ENCODE results near the gene ZNF419.
"Not testable (repeated sequence)": the region's sequence is repeated elsewhere in the genome, so short reads cannot be mapped to it uniquely, and the experiment has no call there.

The ZNF419 gene

DNA sequence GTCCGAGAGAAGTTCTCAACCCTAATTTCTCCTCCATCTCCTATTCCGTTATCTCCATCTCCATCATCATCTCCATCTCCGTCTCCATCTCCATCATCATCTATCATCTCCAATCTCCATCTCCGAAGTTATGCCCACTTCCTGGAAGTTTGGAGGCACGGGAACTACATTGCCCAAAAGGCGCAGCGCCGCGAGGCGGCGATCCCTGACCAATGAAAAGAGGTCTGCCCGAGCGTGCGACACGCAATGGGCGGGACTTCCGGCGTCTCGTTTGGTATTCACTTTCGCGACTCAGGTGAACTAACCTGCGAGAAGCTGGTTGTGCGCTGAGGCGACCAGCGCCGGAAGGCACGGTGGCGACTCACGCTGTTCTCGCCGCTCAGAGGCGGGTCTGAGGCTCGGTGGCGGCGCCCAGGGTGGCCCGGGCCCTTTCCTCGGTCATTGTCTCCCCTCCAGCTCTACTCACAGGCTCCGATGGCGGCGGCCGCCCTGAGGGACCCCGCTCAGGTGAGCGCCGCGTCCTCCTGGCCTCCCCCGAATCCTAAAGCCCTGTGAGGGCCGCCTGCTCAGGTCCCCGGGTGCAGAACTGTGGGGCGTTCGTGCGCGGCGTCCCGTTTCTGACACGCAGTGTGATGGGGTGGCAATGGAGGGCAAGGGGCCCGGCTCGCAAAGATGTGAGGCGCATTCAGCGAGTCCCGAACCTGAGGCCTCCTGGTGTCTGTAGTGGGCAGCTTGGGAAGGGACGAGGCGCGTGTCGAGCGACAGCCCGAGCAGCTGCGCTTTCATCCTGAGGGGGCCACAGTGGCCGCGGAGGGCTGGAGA is at the start of gene ZNF419:
Gene ZNF419, plus strand, starts transcription at position 274 of the 822 bp plus-strand sequence. Its CDS starts 201 bp downstream, at position 475.
- peak; percentile 93 to 95 for DNase-seq

DNA sequence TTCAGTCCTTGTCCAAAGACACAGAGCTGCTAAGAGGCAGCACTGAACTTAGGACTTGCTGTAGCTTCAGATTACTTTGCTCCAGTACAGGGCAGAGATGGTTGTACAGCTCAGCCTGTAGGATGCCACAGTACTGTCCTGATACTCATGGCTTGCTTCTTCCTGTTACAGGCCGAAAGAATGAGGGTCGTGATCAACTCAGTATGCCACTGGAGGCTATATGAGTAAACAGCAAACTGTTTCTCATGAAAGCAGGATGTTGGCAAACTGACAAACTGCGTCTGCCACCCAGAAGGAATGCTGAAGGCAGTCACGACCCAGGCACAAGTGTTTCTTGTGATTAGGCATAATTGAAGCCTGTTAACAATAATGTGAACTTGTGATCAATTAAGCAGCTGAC is 49.6 kb upstream of the ZNF419 start:
- DNase-seq: no peak

GRCh38 chr19:57438925-57439324 is 48.6 kb upstream of the ZNF419 start:
- DNase-seq: no peak

DNA sequence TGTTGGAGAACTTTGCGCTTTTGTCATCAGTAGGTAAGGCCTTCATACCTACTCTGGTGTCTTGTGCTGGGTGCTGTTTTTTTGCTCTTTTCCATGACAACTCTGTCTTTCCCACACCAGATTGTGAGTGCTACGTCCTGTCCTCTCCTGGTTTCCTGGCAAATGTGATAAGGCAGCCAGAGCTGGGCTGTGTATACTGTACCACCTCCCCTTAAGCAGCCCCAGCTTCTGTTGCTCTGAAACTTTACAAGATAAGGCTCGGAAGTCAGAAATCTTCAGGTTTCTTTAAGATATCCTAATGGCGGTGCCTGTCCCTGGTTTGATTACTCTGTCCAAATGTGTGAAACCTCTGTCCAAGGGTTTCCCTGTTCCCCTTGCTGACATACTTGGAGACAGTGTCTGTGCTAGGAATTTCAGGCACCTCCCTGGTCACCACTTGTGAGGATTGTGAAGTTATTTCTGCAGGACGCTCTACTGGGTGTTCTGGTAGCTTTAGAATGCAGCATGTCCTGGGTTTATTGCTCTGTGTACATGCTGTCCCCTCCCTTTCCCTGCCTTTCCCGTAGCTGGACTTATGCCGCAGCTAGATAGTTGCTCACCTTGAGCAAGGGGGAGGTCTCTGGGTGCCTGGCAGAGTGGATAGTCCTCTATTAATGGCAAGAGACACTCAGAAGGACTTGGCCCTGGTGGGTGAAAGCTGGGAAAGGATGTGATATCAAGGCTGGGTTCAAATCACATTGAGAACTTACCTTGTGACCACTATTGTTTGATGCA is 45.4 kb upstream of the ZNF419 start:
- no peak for DNase-seq

DNA sequence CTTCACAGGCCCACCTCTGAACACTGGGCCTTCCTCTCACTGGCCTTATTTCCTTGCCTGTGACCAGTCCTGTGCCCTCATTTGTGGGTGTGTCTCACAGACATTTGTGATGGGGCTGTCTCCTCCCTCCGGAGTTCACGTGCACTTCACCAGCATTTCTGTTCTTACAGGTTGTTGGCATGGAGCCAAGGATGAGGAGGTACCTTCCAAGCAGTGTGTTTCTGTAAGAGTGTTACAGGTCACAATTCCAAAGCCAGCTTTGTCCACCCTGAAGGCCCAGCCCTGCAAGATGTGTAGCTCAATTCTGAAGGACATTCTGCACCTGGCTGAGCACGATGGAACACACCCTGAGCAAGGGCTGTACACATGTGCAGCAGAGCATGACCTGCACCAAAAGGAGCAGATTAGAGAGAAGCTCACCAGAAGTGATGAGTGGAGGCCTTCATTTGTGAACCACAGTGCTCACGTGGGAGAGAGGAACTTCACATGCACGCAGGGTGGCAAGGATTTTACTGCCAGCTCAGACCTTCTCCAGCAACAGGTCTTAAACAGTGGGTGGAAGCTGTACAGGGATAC is 44.3 kb upstream of the ZNF419 start:
- DNase-seq: no peak

DNA sequence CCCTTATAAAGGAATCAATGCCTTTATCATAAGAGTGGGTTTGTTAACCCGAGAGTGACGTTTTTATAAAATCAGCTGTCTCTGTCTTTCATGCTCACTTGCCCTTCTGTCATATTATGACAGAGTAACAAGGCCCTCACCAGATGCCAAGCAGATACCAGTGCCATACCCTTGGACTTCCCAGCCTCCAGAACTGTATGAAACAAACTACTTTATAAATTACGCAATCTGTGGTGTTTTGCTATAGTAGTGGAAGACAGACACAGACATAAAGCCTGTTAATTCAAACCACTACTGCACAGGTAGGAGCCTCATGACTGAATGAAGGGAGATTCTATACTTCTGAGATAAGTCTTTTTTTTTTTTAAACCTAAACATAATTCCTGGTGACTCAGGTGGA is 35.2 kb upstream of the ZNF419 start:
- no peak for DNase-seq

- peak in 1 of 2 experiments; percentile 27 for DNase-seq
These were observed 21.7 kb upstream of the ZNF419 start for GRCh38 chr19:57465680-57466381.

GRCh38 chr19:57466489-57466888 is 21.1 kb upstream of the ZNF419 start:
- no peak for DNase-seq

GRCh38 chr19:57473646-57474045 is 13.9 kb upstream of the ZNF419 start:
- DNase-seq: no peak

DNA sequence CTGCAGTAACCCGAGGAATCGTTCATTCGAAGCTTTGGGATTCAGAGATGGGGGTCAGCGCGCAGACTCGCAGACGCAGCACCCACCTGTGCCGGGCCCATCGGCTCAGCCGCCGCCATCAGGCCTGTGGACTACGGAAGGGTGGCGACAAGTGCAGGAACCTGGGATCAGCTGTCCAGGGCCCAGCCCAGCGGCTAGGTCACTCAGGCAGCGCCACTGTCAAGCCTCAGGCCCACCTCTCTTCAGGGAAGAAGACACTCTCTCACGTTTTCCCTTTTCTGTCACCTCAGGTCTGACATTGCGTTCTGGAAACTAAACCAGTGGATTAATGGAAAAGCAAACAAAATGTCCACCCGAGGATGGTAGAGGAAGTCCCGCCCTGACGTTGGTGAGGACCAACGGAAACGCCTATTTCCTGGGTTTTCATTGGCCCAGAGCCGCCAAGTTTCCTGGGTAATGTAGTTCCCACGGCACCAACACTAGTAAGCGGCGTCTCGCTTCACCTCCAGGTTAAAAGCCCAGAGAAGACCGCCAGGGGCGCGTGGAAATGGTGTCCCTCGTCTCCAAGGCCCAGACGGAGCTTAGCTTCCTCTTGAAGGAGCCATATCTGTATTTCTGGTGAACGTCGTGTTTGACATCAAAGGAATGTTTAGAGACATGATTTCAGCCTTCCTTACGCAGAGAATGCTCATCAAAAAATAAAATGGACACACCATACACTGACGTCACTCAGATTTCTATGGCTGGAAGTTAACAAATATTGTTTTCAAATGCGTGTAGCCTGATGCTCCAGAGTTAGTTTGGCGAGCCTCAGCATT is 10.2 kb upstream of the ZNF419 start, which contains the start of gene ZNF772:
Gene ZNF772, minus strand, starts transcription at position 376 of the 818 bp plus-strand sequence. Its CDS starts 257 bp downstream, at position 119.
- peak; percentile 87 to 91 for DNase-seq

DNA sequence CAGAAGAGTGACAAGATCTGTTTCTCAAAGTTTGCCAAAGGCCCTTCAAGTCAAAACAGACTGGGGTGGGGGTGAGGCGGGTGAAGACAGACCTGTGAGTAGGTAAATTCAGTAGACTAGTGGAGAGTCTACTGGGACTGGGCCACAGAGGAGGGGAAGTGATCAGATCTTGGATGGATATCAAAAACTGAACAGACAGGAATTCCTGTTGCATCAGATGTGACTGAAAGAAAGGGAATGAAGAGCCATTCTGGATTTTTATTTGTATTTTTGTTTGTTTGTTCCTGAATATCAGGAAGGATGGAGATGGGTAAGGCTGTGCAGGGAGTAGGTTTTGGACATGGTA is 722 bp downstream of the ZNF419 start:
- DNase-seq: not testable (repeated sequence)

DNA sequence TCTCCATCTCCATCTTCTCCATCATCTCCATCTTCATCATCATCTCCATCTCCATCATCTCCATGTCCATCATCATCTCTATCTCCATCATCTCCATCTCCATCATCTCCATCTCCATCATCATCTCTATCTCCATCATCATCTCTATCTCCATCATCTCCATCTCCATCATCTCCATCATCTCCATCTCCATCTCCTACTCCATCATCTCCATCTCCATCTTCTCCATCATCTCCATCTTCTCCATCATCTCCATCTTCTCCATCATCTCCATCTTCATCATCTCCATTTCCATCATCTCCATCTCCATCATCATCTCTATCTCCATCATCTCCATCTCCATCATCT is 11.8 kb downstream of the ZNF419 start:
- not testable (repeated sequence) for DNase-seq

- DNase-seq: peak; percentile 96 to 97
These were observed 12.3 kb downstream of the ZNF419 start, which contains the start of gene ZNF773 for GRCh38 chr19:57499680-57500395. Gene ZNF773, plus strand, starts transcription at chr19:57499938. Its CDS starts 143 bp downstream, at chr19:57500081.

- DNase-seq: not testable (repeated sequence)
These were observed 12.8 kb downstream of the ZNF419 start for GRCh38 chr19:57500400-57500799.

DNA sequence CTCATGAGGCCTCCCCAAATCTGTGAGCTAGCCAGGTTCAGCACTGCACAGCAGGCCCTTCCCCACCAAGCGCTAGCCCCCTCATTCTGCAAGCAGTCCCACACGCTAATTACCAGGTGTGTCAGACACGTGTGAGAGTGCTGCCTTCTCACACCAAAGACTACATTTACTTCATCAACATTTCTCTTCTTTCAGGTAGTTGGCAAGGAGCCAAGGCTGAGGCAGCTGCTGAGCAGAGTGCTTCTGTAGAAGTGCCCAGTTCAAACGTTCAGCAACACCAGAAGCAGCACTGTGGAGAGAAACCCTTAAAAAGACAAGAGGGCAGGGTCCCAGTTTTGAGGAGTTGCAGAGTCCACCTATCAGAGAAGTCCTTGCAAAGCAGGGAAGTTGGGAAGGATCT is 18.6 kb downstream of the ZNF419 start:
- no peak for DNase-seq

DNA sequence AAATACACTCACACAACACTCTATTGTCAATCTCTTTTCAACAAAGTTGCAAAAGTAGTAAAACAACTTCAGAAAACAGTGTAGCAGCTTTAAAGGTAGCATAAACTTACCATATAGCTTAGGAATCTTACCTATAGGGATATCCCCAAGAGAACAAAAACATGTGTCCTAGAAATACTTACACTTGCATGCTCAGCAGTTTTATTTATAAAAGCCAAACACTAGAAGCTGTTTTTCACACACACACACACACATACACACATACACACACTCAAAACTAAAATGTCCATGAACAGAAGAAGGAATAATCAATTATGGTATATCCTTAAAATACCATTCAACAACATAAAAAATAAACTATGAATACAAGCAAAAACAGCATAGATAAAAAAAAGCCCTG is 23.9 kb downstream of the ZNF419 start:
- no peak for DNase-seq

DNA sequence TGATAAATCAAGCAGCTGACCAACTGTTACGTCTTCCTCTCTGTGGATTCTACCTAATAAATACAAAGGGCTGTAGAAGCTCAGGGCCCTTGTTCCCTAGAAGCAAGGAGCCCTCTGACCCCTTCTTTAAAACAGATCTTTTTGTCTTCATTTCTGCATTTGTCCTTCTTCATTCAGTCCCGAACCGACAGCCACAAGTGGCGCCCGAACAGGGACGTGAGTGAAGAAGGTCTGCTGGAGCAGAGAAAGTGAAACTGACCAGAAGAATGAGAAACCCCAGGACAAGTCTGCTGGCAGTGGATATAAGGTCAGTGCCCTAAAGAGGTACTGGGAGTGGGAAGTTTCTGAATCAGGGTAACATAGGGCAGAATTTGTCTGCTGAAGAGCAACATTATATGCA is 25.3 kb downstream of the ZNF419 start:
- peak in 1 of 2 experiments; percentile 9 for DNase-seq

DNA sequence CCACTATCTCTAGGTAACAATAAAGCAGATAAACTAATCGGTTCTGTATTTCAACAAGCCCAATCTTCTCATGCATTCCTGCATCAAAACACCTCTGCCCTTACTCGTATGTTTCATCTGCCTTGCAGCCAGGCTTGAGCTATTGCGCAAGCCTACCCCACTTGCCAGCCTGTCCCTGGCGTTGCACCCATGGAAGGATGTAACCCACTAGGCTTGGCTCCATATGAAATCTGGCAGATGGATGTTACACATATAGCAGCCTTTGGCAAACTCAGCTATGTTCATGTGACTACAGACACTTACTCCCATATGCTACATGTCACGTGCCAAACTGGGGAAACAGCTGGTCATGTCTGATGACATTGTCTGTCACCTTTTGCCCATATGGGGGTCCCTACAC is 27.7 kb downstream of the ZNF419 start:
- DNase-seq: no peak

- not testable (repeated sequence) for DNase-seq
These were observed 30.5 kb downstream of the ZNF419 start for GRCh38 chr19:57518021-57518420.

GRCh38 chr19:57527136-57527881 is 39.8 kb downstream of the ZNF419 start, which contains the start of gene ZNF549:
Gene ZNF549, plus strand, starts transcription at chr19:57527356. Its CDS starts 218 bp downstream, at chr19:57527574.
- DNase-seq: peak; percentile 87 to 89

Data from activated CD4-positive, alpha-beta T cell treated with anti-CD3 and anti-CD28 coated beads, Interleukin-2, amount 50 U/mL, for 48 hours (primary cell).